Body of pancreas (tissue), 4 donors: Measurements from ENCODE around the gene UBB. TPM values are rescaled to one million over a fixed set of nuclear protein-coding genes. Genes with fewer than 3 reads are reported as not detected.

Source experiments
- ATAC-seq: fragments of 150-250 bp; one replicate; pipeline ENCODE4 v1.9.1; 2016
- DNase-seq, 4 donors: peaks; one replicate each; pipeline ENCODE4 v3.0.0-alpha.2; 2019
- H3K27ac ChIP-seq, 4 donors: fragments of 200-600 bp; sonication (generic); 1 replicate in 3 of 4; 2 replicates in 1 of 4; pipeline versions ENCODE4 v1.5.1 to v1.6.1; 2016 to 2019; ENCODE audit warnings: mild to moderate bottlenecking in 1 of 4, mixed read lengths in 1 of 4, moderate library complexity in 1 of 4
- H3K27me3 ChIP-seq, 2 donors: fragments of 200-600 bp; sonication (generic); one replicate each; pipeline ENCODE4 v1.6.0; 2016; ENCODE audit warnings: mild to moderate bottlenecking in 1 of 2
- H3K36me3 ChIP-seq, 2 donors: fragments of 200-600 bp; sonication (generic); replicated peaks in 1 of 2; 2 replicates each; pipeline ENCODE4 v1.5.1; 2016; ENCODE audit warnings: low read depth in 2 of 2; ENCODE audit not compliant: insufficient read depth in 1 of 2
- H3K4me1 ChIP-seq: fragments of 200-600 bp; sonication (generic); one replicate; pipeline ENCODE4 v1.6.0; 2016
- H3K4me3 ChIP-seq, 2 donors: fragments of 200-600 bp; sonication (generic); 1 replicate in 1 of 2; 2 replicates in 1 of 2; pipeline ENCODE4 v1.5.1; 2016 to 2019
- H3K9me3 ChIP-seq, 3 donors: fragments of 200-600 bp; sonication (generic); 1 replicate in 2 of 3; 2 replicates in 1 of 3; pipeline ENCODE4 v1.5.1; 2016
- CTCF ChIP-seq, 7 experiments: fragments of 450-650 bp in 4 of 7; fragments of 200-600 bp in 3 of 7; sonication (generic) in 3 of 7; IDR thresholded peaks; one replicate each; pipeline ENCODE4 v1.5.1; 2016 to 2019; ENCODE audit warnings: antibody characterized with exemption in 7 of 7
- POLR2A ChIP-seq, 3 donors: fragments of 450-650 bp; IDR thresholded peaks; one replicate each; pipeline ENCODE4 v1.6.1; 2016; ENCODE audit warnings: antibody characterized with exemption in 3 of 3, mild to moderate bottlenecking in 2 of 3
- WGBS, 2 donors: methylation state at CpG; one replicate each; pipeline ENCODE4 v1.1.5; 2017; 5-methylcytosine and 5-hydroxymethylcytosine counted together
- intact Hi-C: fragments of 100-400 bp; cut with DNase I; formaldehyde crosslinking; loops from one replicate; pipeline ENCODE4 v1.15.1; 2023
- total RNA-seq, 2 donors: library from RNA; depleted of rRNA; stranded (reverse); fragments of >200 nt; gene quantifications; one replicate each; pipeline ENCODE4 v1.1.0, GENCODE V29; 2016

The UBB gene
- total RNA-seq, 2 donors from 2014 or later: 450 to 486 TPM

GRCh38 chr17:16349431-16349830 lies 31.5 kb upstream of the UBB start:
- ATAC-seq: no peak
- Histone ChIP-seq H3K27me3 (no peaks in the 10 kb centered on the region), H3K4me1 (peaks cover 13% of the 10 kb centered on the region), H3K9me3 (no peaks in the 10 kb centered on the region), H3K27ac (no peak overlapping the region), H3K4me3 (no peak overlapping the region), H3K36me3 (peaks cover 0 to 3% of the 10 kb centered on the region in 2 donors)
- DNase-seq: no peak
- intact Hi-C loops: no loop called here
- TF ChIP-seq CTCF (IDR thresholded peaks at IDR 0.05) (no peak), POLR2A (IDR thresholded peaks at IDR 0.05) (no peak)
- WGBS, 2 donors: 93% methylated on average over 5 of the region's 5 CpGs

GRCh38 chr17:16351831-16352230 lies 29.1 kb upstream of the UBB start:
- no peak overlapping the region for H3K27ac ChIP-seq
- no peaks in the 10 kb centered on the region for H3K27me3 ChIP-seq
- TF ChIP-seq POLR2A (IDR thresholded peaks at IDR 0.05) (no peak), CTCF (IDR thresholded peaks at IDR 0.05) (no peak)
- H3K4me3 ChIP-seq: peak overlapping the region in 1 of 2 donors; percentile 63
- H3K9me3 ChIP-seq: no peaks in the 10 kb centered on the region
- WGBS, 2 donors: 40 to 45% methylated on average over 10 of the region's 10 CpGs
- H3K4me1 ChIP-seq: peaks cover 13% of the 10 kb centered on the region
- no peak for DNase-seq
- peaks cover 0 to 3% of the 10 kb centered on the region in 2 donors for H3K36me3 ChIP-seq
- no peak for ATAC-seq
- intact Hi-C loops: no loop called here

- H3K9me3 ChIP-seq: no peaks in the 10 kb centered on the region
- DNase-seq (peak; percentile 38 to 54 (median 44)), ATAC-seq (peak; percentile 54)
- peak overlapping the region in 1 of 4 donors; percentile 81 for H3K27ac ChIP-seq
- intact Hi-C loops: no loop called here
- no peak for TF ChIP-seq POLR2A (IDR thresholded peaks at IDR 0.05)
- no peak for TF ChIP-seq CTCF (IDR thresholded peaks at IDR 0.05)
- H3K27me3 ChIP-seq: no peaks in the 10 kb centered on the region
- H3K4me1 ChIP-seq: peaks cover 13% of the 10 kb centered on the region
- H3K4me3 ChIP-seq: peak overlapping the region; percentile 26 to 63
- peaks cover 0 to 3% of the 10 kb centered on the region in 2 donors for H3K36me3 ChIP-seq
- WGBS, 2 donors: 0 to 1% methylated on average over 12 to 25 of the region's 25 CpGs
Observed at GRCh38 chr17:16352303-16352666, 28.6 kb upstream of the UBB start.

- no peak for TF ChIP-seq CTCF (IDR thresholded peaks at IDR 0.05)
- no peak for TF ChIP-seq POLR2A (IDR thresholded peaks at IDR 0.05)
- ATAC-seq: peak; percentile 76
- WGBS, 2 donors: 0% methylated on average over 75 of the region's 75 CpGs; no CpG with 5 or more reads in 1 of the 2 donors
- H3K27me3 ChIP-seq: no peaks in the 10 kb centered on the region
- peaks cover 0 to 3% of the 10 kb centered on the region in 2 donors for H3K36me3 ChIP-seq
- H3K4me3 ChIP-seq: peak overlapping the region; percentile 26 to 63
- peak overlapping the region in 2 of 4 donors; percentile 60 to 81 for H3K27ac ChIP-seq
- peaks cover 13% of the 10 kb centered on the region for H3K4me1 ChIP-seq
- DNase-seq: peak; percentile 17 to 50 (median 29)
- no peaks in the 10 kb centered on the region for H3K9me3 ChIP-seq
- intact Hi-C loops: no loop called here
Observed at GRCh38 chr17:16352667-16353316, 28.1 kb upstream of the UBB start.
